OCI-LY7 (cell line): ENCODE measurements around the gene CYP11A1.

Experiments
- CTCF ChIP-seq: fragments of 200-600 bp; sonication (generic); conservative IDR thresholded peaks from 2 replicates; pipeline ENCODE4 v1.5.1; 2014; ENCODE audit warnings: mild to moderate bottlenecking, antibody characterized with exemption, low read length, moderate library complexity, mixed read lengths
- EZH2phosphoT487 ChIP-seq: fragments of 200-600 bp; sonication (generic); IDR thresholded peaks from 2 replicates; pipeline ENCODE4 v1.6.1; 2018; ENCODE audit warnings: low read depth, borderline replicate concordance, mild to moderate bottlenecking, mixed run types, antibody characterized with exemption, low read length, moderate library complexity, mixed read lengths

DNA sequence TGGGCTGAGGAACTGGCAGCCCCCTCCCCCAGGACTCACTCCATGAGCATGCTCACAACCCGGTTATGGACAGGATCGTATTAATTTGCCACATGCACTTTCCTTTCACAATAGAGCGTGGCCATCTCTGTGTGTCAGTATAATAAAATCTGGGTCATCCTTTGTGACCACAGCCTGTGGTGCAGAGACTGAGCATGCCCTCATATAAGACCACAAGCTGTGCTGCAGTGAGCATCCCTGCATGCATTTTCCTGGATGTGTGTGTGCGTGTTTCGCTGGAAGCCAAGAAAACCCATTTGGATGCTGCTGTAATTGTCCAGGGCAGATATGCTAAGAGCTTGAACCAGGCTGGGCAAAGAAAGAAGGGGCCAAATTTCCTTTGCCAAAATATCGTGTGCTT is 39.7 kb downstream of the CYP11A1 start:
- TF ChIP-seq CTCF (no peak), EZH2phosphoT487 (no peak)
